ENCODE data around the gene OSBPL7.

The OSBPL7 gene

GRCh38 chr17:47846716-47847340 is 25.2 kb upstream of the OSBPL7 start:
- FAIRE-seq, result no peak

GRCh38 chr17:47845716-47846075 is 24.1 kb upstream of the OSBPL7 start:
- FAIRE-seq, result no peak

DNA sequence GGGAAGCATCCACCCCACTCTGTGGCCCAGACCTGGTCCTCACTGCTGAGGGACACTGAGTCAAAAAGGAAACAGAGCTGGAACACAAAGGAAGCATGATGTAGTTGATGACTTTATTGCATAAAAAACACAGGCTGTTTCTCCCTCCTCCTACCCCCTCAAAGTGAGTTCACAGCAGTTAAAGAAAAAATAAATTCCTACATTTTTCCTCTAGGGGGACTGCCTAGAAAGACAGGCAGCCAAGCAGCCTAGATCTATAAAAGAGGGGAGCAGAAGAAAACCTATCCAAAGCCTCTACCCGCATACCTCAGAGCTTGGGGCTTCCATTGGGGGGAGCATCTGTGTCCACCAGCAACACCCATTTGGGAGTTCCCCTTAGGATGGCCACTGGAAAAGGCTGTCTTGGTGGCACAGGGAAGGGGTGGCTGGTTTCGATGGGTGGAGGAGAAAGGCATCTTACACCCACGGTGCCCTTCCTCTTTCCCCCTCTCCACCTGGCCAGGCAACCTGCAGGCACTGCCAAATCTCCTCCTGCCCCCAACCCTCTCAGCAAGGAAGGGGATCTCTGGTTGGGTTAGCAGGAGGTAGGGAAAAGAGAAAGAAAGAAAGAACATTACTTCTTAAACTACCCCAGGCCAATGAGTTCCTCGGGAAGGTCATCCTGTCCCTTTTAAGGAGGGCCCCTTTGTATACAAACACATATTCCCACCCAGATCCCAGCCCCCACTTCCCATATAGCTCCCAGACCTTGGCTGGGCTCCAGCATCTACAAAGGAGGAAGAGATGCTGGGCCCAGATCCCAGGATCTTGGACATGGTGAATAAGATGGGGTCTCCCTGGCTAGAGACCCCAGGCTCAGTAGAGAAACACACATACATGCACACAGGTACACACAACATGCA is 23.5 kb upstream of the OSBPL7 start:
- FAIRE-seq, result no peak

GRCh38 chr17:47844227-47844626 is 22.6 kb upstream of the OSBPL7 start:
- FAIRE-seq, result no peak

- FAIRE-seq, result no peak
These were observed 21.8 kb upstream of the OSBPL7 start for GRCh38 chr17:47843391-47843730.

DNA sequence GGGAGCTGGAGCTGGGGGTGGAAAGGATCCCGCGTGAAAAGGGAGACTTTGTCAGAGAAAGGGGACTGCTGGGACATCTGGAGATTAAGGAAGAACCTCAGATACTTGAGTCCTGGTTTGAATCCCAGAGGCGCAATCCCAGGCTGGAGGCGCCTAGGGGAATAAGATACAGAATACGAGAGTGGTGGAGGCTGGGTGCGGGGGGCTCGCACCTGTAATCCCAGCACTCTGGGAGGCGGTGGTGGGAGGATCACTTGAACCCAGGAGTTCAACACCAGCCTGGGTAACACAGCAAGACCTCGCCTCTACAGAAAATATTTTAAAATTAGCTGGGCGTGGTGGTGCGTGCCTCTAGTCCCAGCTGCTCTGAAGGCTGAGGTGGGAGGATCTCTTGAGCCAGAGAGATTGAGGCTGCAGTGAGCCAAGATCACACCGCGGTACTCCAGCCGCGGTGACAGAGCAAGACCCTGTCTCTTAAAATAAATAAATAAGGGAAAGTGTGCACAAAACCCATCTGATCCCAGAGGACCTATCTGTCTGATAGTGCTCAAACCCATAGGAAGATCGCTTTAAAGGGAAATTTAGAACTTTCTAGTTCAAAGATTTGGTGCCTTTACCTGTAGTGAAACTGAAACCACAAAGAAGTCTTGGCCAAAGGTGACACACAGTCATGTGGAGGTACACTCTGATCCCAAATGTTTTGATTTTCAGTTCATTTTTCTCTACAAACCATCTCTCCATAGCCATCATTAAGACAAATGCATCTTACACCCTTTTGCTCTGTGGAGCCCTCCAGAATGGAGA is 20.1 kb upstream of the OSBPL7 start:
- no peak for FAIRE-seq

GRCh38 chr17:47840742-47841487 is 19.3 kb upstream of the OSBPL7 start, which contains the start of gene SCRN2:
SCRN2 (minus strand) TSS chr17:47841273; CDS start chr17:47840843, 430 bp downstream.
- FAIRE-seq, result peak; percentile 19

DNA sequence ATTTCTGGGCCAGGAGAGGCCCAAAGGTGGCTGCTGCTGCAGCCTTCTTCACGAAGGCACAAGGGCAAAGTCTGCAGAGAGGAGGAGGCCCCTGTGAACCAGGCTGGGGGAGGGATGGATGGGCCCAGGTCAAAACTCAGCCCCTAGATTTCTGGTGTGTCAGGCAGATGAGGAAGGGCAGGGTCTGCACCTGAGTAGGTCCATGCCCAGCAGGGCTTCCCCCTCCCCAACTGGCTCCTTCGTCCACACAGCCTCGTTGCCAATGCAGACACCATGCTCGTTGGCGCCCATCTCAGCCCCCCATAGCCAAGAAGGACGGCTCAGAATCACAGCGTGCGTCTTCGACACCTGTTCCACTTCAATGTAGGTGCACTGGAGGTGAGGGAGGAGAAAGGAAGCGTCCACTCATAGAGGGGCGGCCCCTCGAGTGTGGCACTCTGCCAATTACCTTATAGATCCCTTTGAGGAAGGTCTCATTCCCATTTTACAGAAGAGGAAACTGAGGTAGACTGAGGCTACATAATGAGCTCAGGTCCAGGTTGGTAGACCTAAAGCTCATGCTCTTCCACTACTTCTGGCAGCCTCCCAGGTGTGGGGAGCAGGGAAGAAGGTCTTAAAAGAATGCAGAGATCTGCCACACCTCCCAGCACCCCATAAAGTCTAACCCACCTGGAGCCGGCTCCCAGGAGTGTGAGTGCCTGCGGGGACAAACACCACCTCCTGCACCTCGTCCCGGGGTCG is 18.6 kb upstream of the OSBPL7 start:
- FAIRE-seq, result no peak

GRCh38 chr17:47839071-47839470 is 17.5 kb upstream of the OSBPL7 start:
- FAIRE-seq, result no peak

- no peak for FAIRE-seq
These were observed 17.0 kb upstream of the OSBPL7 start for GRCh38 chr17:47838636-47839035.

GRCh38 chr17:47837401-47838039 is 15.9 kb upstream of the OSBPL7 start:
- FAIRE-seq, result no peak

DNA sequence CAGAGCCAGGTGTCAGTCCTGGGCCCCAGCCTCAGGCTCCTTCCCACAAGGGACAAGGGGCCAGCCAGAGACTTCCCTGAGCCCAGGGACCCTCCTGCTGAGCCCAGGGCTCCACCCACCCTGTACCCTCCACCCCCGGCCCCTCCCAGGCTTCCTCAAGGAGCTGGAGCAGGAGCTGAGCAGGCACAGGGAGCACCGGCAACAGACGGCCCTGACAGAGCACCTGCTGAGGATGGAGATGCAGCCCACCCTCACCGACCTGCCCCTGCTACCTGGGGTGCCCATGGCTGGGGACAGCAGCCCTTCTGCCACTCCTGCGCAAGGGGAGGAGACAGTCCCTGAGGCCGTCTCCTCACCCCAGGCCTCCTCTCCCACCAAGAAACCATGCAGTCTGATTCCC is 15.0 kb upstream of the OSBPL7 start:
- no peak for FAIRE-seq

GRCh38 chr17:47834756-47835155 is 13.2 kb upstream of the OSBPL7 start:
- no peak for FAIRE-seq

DNA sequence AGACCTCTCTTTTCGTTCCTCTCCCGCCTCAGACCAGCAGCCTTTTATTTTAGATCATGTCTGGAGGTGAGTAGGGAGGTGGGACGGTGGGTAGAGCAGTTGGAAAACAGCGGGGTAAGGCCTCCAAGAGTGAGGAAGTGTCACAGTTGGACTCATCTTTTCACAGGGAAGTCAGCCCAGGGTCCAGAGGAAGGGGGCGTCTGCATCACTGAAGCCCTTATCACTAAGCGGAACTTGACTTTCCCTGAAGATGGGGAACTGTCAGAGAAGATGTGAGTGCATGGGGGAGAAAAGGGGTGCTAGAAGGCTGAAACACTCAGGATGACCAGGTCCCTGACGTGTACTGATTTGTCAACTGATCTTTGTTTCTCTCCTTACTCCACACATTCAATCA is 10.3 kb upstream of the OSBPL7 start:
- FAIRE-seq, result no peak

DNA sequence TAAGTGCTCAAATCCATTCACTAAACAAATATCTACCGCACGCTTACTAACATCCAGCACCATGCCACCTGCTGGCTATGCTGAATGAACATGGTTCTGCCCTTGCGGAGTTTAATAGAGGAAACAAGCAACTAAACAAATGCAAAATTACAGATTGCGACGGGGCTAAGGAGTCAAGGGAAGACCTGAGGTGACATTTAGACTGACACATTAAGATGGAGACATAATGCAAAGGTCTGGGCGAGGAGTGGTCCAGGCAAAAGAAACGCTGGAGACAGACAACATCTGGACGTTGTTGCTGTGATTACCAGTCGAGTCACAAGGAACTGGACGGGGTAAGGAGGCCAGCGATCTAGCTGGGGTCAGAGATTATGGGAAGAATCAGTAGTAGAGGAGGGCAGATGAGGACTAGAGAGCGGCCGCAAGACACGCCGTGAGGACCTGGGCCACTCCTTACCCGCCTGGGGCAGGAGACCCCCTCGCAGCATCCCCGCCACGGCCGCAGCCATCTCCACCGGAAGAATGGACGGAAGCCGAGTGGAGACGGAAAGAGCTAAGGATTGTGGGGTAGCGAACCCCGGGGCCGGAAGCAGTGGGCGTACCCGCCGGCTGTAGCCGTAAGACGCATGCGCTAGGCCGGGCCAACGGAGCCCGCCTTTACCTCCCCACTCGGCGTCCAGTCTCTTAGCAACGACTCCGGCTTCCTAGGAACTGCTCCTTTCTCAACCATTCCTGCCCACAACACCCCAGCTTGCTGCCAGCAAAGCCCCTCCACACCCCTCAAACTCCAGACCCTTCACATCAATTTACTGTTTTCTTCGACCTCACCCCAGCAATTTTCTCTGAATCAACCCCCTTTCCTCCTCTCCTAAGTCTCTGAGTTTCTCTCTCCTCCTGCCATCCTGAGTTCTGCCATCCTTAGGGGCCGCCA is 9.7 kb upstream of the OSBPL7 start, which contains the start of the genes LRRC46 and MRPL10:
TSS of gene LRRC46 (plus strand) at position 668 of the 931 bp plus-strand sequence. CDS start 320 bp downstream, outside the sequence.
TSS of gene MRPL10 (minus strand) at position 539 of the 931 bp plus-strand sequence. CDS start at position 509, 30 bp downstream.
- FAIRE-seq, result peak; percentile 29

GRCh38 chr17:47830396-47831002 is 8.9 kb upstream of the OSBPL7 start:
- FAIRE-seq, result no peak

DNA sequence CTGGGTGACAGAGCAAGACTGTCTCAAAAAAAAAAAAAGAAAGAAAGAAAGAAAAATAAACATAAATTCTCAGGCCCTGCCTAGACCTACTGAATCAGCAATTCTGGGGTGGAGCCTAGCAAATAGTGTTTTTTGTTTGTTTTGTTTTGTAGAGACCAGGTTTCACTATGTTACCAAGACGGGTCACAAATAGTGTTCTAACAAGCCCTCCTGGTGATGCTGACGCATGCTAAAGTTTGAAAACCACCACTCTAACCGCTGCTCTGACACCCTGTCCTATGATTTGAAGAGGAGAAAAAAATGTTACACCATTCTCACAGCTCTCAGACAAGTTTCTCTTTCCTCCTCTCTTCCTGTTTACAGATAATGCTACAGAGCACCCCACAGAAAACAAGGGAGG is 8.3 kb upstream of the OSBPL7 start:
- no peak for FAIRE-seq

DNA sequence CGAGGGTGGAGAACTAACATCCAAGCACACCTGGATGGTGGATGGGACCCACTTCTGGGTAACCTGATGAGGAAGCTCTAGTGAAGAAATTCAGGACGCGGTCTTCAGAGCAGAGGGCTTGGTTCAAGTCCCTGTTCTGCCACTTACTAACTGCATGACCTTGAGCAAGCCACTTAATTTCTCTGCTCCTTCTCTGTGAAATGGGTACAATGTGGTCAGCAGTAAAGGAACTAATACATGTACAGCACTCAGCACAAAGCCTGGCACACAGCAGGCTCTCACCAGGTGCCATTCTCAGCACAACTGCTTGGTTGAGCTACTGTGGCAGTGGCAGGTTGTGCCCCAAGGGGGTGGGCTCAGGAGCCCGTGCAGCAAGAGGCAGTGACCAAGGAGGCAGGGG is 1.9 kb upstream of the OSBPL7 start:
- FAIRE-seq, result no peak

GRCh38 chr17:47822785-47823184 is 1.2 kb upstream of the OSBPL7 start:
- FAIRE-seq, result no peak

DNA sequence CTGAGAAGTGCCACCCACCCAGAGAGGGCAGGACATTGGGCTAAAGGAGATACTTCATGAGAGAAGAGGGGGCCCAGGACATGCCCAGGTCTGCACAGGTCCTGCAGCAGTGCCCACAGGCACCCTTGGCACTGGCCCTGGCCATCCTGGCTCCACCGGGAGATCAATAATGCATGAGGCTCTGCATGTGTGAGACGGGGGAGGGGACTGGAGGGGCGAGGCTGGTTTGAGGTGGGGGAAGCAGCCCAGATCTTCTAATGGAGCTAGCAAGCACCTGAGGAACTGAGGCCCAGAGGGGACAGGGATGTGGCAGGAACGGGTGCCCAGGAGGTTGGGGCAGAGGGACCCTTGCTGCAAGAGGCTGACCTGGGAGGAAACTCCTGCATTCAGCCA is 567 bp downstream of the OSBPL7 start:
- no peak for FAIRE-seq
